Measurements from ENCODE around the gene PTGER1. TPM values are rescaled to one million over a fixed set of nuclear protein-coding genes. Genes with fewer than 3 reads are reported as not detected.

Gene PTGER1
- total and polyA plus RNA-seq, 9 of the 15 experiments (the other 6 are each of a cell fraction or from before 2014, with no cell fraction given): 0.06 to 0.36 (median 0.31) TPM; not detected in 5

- TF ChIP-seq NR4A1 (CRISPR knock-in tag; IDR thresholded peaks at IDR 0.05): no peak
- TF ChIP-seq NR4A1 (tag; IDR thresholded peaks at IDR 0.05): no peak
- TF ChIP-seq RBM39 (optimal IDR thresholded peaks at IDR 0.05; ENCODE audit: low read depth, low read length): no peak
- TF ChIP-seq NCOA6 (IDR thresholded peaks at IDR 0.05): no peak
- no peak for TF ChIP-seq BMI1 (IDR thresholded peaks at IDR 0.05; ENCODE audit: low read length)
- no peak for TF ChIP-seq ZNF436 (CRISPR knock-in tag; IDR thresholded peaks at IDR 0.05)
- peak; percentile 63; the same call in 1 of the 2 replicates for TF ChIP-seq EP300 (IDR thresholded peaks at IDR 0.05; ENCODE audit: low read length)
- 0 out of 2 replicates have a peak, but pooled peaks have one; percentile 26 for TF ChIP-seq ZNF589 (CRISPR knock-in tag; IDR thresholded peaks at IDR 0.05; ENCODE audit: low read depth)
- TF ChIP-seq RBFOX2 (IDR thresholded peaks at IDR 0.05; ENCODE audit: low read depth, low read length): no peak
- TF ChIP-seq SP1 (CRISPR knock-in tag; IDR thresholded peaks at IDR 0.05): peak; percentile 51; the same call in 1 of the 2 replicates
- TF ChIP-seq CBX1 (IDR thresholded peaks at IDR 0.05; ENCODE audit: low read depth): no peak
- TF ChIP-seq SMARCB1 (IDR thresholded peaks at IDR 0.05; ENCODE audit: insufficient read length, low read depth): no peak
- no peak for TF ChIP-seq ZNF121 (CRISPR knock-in tag; conservative IDR thresholded peaks at IDR 0.05)
- no peak for TF ChIP-seq HBP1 (CRISPR knock-in tag; IDR thresholded peaks at IDR 0.05)
- no peak for TF ChIP-seq CSDE1 (IDR thresholded peaks at IDR 0.05)
- TF ChIP-seq HINFP (tag; conservative IDR thresholded peaks at IDR 0.05; ENCODE audit: low read depth): no peak
- TF ChIP-seq THRB (CRISPR knock-in tag; conservative IDR thresholded peaks at IDR 0.05): no peak
Observed at GRCh38 chr19:14425696-14426138, 49.4 kb downstream of the PTGER1 start (continued).
